NOMO-1 treated with DMSO at 0.1 percent for 48 hours (cell line): Measurements from ENCODE around the gene CROCC2.
A peak's percentile ranks its signal among the peaks of the same experiment; 100 is the strongest.

Experiments
- DNase-seq: peaks from one replicate; lab custom pipeline; 2025; ENCODE audit not compliant: unreplicated experiment; lab: John Stamatoyannopoulos, UW

CROCC2 gene

GRCh38 chr2:240906141-240906910 lies at the start of gene CROCC2:
CROCC2 (plus strand) TSS chr2:240906336; CDS start chr2:240906514, 178 bp downstream.
- no peak for DNase-seq

- DNase-seq: no peak
Observed at GRCh38 chr2:240857039-240858008, 48.8 kb upstream of the CROCC2 start.

GRCh38 chr2:240858321-240858720 lies 47.8 kb upstream of the CROCC2 start:
- no peak for DNase-seq

- no peak for DNase-seq
Observed at GRCh38 chr2:240858871-240859270, 47.3 kb upstream of the CROCC2 start.

- no peak for DNase-seq
Observed at GRCh38 chr2:240861547-240861946, 44.6 kb upstream of the CROCC2 start.

- no peak for DNase-seq
Observed at GRCh38 chr2:240864475-240864874, 41.7 kb upstream of the CROCC2 start.

GRCh38 chr2:240865391-240865790 lies 40.7 kb upstream of the CROCC2 start:
- DNase-seq: peak; percentile 25

- peak; percentile 58 for DNase-seq
Observed at GRCh38 chr2:240868286-240869108, 37.6 kb upstream of the CROCC2 start, which contains the start of gene AGXT. AGXT (plus strand) TSS chr2:240868824; CDS start chr2:240868866, 42 bp downstream.

GRCh38 chr2:240869109-240869955 lies 36.8 kb upstream of the CROCC2 start:
- DNase-seq: no peak

- DNase-seq: no peak
Observed at GRCh38 chr2:240869956-240870875, 35.9 kb upstream of the CROCC2 start.

GRCh38 chr2:240871071-240871958 lies 34.8 kb upstream of the CROCC2 start:
- no peak for DNase-seq

GRCh38 chr2:240872317-240873097 lies 33.6 kb upstream of the CROCC2 start:
- DNase-seq: no peak

- DNase-seq: no peak
Observed at GRCh38 chr2:240873098-240873788, 32.9 kb upstream of the CROCC2 start.

GRCh38 chr2:240873805-240874714 lies 32.1 kb upstream of the CROCC2 start:
- no peak for DNase-seq

- DNase-seq: no peak
Observed at GRCh38 chr2:240874715-240875227, 31.4 kb upstream of the CROCC2 start.
